D721Med (cell line): Measurements from ENCODE around the gene ACVRL1.
A peak's percentile ranks its signal among the peaks of the same experiment; 100 is the strongest.

Experiments
- DNase-seq: peaks from one replicate; pipeline ENCODE4 v3.0.0; 2011; ENCODE audit warnings: low spot score; ENCODE audit not compliant: insufficient read length
- FAIRE-seq: peaks from 2 replicates; lab custom pipeline; 2011; peaks lifted over from hg19 to GRCh38; lab: Jason Lieb, UNC
- TF ChIP-seq, protein P1 (sequence below): IDR thresholded peaks from 2 replicates; pipeline ENCODE4 v1.5.1; 2012; ENCODE audit warnings: mild to moderate bottlenecking, control low read depth; ENCODE audit not compliant: insufficient read depth; ENCODE audit errors: missing control alignments

ACVRL1 gene

DNA sequence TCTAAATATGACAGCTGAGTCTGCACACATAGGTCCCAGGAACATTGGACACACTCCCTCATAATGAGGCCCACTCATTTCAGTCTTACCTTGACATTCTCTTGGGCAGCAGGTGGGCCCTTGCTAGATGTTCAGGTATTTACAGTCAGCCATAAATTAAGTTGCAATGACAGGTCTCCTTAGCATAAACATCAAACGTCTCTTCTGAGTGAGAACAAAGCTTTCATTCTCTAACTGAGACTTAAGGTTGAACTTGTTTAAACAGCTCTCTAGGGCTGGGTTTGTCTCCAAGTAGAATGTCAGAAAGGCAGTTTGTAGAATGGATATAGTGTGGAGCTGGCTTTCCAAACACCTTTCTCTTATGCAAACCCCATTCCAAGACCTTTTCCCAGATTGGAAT lies 54.5 kb downstream of the ACVRL1 start:
- DNase-seq (no peak), FAIRE-seq (no peak)
- TF ChIP-seq, protein P1, sequence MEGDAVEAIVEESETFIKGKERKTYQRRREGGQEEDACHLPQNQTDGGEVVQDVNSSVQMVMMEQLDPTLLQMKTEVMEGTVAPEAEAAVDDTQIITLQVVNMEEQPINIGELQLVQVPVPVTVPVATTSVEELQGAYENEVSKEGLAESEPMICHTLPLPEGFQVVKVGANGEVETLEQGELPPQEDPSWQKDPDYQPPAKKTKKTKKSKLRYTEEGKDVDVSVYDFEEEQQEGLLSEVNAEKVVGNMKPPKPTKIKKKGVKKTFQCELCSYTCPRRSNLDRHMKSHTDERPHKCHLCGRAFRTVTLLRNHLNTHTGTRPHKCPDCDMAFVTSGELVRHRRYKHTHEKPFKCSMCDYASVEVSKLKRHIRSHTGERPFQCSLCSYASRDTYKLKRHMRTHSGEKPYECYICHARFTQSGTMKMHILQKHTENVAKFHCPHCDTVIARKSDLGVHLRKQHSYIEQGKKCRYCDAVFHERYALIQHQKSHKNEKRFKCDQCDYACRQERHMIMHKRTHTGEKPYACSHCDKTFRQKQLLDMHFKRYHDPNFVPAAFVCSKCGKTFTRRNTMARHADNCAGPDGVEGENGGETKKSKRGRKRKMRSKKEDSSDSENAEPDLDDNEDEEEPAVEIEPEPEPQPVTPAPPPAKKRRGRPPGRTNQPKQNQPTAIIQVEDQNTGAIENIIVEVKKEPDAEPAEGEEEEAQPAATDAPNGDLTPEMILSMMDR = no peak

DNA sequence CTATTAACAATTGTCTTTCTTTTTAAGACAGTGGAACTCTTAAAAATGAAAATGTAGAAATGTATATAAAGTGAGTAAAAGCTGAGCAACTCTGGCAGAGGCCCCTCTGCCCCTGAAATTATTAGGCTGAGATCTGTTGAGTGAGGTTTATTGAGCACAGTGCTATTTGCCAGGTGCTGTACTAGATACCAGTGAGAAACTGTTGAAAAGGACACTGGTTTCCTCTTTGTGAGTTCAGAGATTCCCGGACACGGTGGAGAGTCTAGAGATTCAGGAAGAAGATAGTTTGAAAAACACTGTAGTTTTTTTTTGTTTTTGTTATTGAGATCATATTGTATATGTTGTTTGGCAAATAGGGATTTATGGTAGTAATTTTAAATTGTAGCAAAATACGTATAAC lies 55.4 kb downstream of the ACVRL1 start:
- no peak for FAIRE-seq

DNA sequence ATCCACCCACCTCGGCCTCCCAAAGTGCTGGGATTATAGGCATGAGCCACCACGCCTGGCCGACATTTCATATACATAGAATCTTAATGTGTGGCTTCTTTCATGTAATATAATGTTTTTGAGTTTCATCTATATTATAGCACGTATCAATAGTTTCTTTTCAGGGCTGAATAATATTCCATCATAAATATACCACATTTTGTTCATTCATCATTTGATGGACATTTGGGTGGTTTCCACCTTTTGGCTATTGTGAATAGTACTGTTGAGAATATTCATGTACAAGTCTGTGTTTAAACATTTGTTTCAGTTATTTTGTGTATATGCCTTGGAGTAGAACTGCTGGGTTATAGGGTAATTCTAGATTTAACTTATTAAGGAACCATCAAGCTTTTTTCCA lies 56.2 kb downstream of the ACVRL1 start:
- DNase-seq = no peak
- no peak for FAIRE-seq
- TF ChIP-seq, protein P1 = no peak

More for the DNA sequence above, 55.4 kb downstream of the ACVRL1 start:
- TF ChIP-seq, protein P1 = no peak
- no peak for DNase-seq

DNA sequence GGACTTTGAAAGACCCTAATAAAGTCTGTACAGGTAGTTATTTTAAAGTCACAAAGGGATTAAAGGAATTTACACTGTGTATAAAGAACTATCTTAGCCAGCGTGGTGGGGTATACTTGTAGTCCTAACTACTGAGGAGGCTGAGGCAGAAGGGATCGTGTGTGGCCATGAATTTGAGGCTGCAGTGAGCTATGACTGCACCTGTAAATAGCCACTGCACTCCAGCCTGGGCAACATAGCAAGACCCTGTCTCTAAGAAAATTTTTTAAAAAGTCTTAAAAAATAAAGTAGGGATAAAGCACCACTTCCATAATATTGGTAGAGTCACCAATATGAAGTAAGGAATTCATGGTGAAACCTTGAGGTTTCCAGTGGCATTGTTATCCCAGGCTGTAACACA lies 62.3 kb downstream of the ACVRL1 start:
- TF ChIP-seq, protein P1 = no peak
- FAIRE-seq (no peak), DNase-seq (no peak)

DNA sequence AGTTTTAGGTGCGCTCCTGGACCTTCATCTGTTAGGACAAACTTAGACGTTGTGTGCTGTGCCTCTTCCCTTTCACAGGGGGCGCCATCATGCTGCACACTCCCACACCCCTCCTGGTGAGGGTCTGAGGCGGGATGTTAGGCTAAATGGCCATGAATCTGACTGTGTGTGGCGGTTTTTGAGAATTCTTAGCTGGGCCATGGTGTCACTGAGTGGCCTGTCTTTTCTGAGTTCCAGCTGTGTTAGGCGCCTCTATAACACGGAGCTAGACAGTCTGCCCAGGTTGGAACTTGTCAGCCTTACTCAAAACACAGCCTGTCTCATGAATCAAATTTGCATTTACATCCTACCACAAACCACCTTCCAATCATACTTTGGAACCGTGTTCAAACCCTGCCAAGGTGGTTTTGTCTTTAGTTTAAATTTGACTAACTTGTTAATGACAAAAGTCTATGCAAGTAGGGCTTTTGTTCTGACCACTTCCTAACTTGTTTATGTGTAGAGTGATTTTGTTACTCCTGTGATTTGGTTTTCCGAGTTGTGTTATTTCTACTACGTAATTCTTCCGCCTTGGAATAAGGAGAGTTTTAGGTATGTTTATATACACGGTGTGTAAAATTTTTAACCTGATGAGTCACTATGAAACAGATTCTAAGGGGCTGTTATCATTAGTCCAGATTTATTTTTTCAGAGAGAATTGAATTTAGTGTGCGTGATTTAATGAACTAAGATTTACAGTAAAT lies 63.8 kb downstream of the ACVRL1 start:
- FAIRE-seq (no peak), DNase-seq (no peak)
- TF ChIP-seq, protein P1 = peak; percentile 48

DNA sequence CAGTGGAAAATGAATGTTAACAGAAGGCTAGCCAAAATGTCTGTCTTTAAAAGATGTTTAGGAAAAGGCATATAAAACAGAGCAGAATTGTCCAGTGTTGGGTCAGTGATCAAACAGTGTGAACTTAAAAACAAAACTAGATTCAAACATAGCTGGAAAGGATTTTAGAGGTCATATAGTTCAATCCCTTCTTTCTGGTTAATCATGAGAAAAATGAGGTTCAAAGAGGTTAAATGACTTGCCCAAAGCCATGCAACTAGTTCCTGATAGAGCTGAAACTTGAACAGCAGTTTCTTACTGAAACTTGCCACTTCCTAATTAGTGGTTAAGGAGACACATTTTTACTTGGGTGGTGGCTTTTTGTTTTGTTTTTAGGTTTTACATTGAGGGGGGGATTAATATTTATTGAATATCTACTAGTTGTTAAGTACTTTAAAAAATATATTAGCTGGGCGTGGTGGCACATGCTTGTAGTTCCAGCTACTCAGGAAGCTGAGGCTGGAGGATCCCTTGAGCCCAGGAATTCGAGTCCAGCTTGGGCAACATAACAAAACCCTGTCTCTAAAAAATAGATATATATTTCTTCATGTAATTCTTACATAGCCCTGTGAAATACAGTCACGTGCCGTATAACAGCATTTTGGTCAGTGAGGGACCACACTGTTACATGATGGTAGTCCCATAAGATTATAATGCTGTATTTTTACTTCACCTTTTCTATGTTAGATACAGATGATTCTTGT lies 64.5 kb downstream of the ACVRL1 start:
- TF ChIP-seq, protein P1 = no peak
- DNase-seq (no peak), FAIRE-seq (no peak)

DNA sequence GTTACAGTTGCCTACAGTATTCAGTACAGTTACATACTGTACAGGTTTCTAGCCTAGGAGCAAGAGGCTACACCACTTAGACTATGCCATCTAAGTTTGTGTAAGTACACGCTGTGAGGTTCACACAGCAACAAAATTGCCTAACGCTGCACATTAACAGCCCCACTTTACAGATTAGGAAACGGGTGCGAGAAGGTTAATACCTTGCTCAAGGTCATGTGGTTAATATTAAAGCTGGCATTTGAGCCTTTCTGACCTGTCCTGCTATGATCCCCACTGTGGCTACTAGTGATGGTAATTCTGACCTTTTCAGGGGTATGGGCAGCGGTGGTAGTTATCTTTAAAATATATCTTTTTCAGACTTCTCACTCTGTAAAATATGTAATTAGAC lies 65.1 kb downstream of the ACVRL1 start:
- no peak for FAIRE-seq
- TF ChIP-seq, protein P1 = no peak
- DNase-seq = no peak
